HG02938 (cell line): ENCODE measurements around the gene RNF144A.

Experiments used
- ATAC-seq: cut with Tn5 transposase; IDR thresholded peaks from one replicate; pipeline ENCODE4 v1.9.1; 2021; ENCODE audit warnings: mild to moderate bottlenecking, moderate library complexity; ENCODE audit not compliant: unreplicated experiment

The RNF144A gene

GRCh38 chr2:7071154-7071553 lies 153.9 kb downstream of the RNF144A start:
- ATAC-seq: no peak

- ATAC-seq: no peak
Observed at GRCh38 chr2:7071916-7072556, 154.8 kb downstream of the RNF144A start.

- no peak for ATAC-seq
Observed at GRCh38 chr2:7073901-7074300, 156.7 kb downstream of the RNF144A start.

GRCh38 chr2:7075834-7076233 lies 158.6 kb downstream of the RNF144A start:
- ATAC-seq: no peak

GRCh38 chr2:7077660-7078267 lies 160.6 kb downstream of the RNF144A start:
- ATAC-seq: no peak

- ATAC-seq: no peak
Observed at GRCh38 chr2:7083580-7084509, 166.6 kb downstream of the RNF144A start.

GRCh38 chr2:7084601-7085000 lies 167.4 kb downstream of the RNF144A start:
- no peak for ATAC-seq

GRCh38 chr2:7089284-7089683 lies 172.1 kb downstream of the RNF144A start:
- no peak for ATAC-seq

GRCh38 chr2:7089898-7090510 lies 172.8 kb downstream of the RNF144A start:
- ATAC-seq: no peak

GRCh38 chr2:7093376-7093775 lies 176.2 kb downstream of the RNF144A start:
- ATAC-seq: no peak
